ENCODE results near the gene GPR157. TPM values are rescaled to one million over a fixed set of nuclear protein-coding genes. Genes with fewer than 3 reads are reported as not detected.

Gene GPR157
- total and polyA plus RNA-seq, 2 of the 13 experiments (the other 11 are each of a cell fraction or from before 2014, with no cell fraction given) = 10.1 to 19.2 TPM

GRCh38 chr1:9100471-9101043 lies 28.3 kb downstream of the GPR157 start (continued):
- no peak for TF ChIP-seq MAFG (CRISPR knock-in tag; IDR thresholded peaks at IDR 0.05)
- TF ChIP-seq CENPBD1 (CRISPR knock-in tag; IDR thresholded peaks at IDR 0.05; ENCODE audit: borderline replicate concordance, low read depth) = no peak
- TF ChIP-seq ARID2 (CRISPR knock-in tag; IDR thresholded peaks at IDR 0.05; ENCODE audit: borderline replicate concordance) = 0 out of 2 replicates have a peak, but pooled peaks have one; percentile 40
- no peak for TF ChIP-seq FIP1L1 (IDR thresholded peaks at IDR 0.05; ENCODE audit: borderline replicate concordance, insufficient read depth, low read depth, low read length)
- no peak for TF ChIP-seq TGIF2 (CRISPR knock-in tag; IDR thresholded peaks at IDR 0.05)
- TF ChIP-seq ZMYM3 (CRISPR knock-in tag; IDR thresholded peaks at IDR 0.05) = peak; percentile 78
- 0 out of 2 replicates have a peak, but pooled peaks have one; percentile 31 for TF ChIP-seq NCOA2 (CRISPR knock-in tag; IDR thresholded peaks at IDR 0.05)
- TF ChIP-seq, protein P1, sequence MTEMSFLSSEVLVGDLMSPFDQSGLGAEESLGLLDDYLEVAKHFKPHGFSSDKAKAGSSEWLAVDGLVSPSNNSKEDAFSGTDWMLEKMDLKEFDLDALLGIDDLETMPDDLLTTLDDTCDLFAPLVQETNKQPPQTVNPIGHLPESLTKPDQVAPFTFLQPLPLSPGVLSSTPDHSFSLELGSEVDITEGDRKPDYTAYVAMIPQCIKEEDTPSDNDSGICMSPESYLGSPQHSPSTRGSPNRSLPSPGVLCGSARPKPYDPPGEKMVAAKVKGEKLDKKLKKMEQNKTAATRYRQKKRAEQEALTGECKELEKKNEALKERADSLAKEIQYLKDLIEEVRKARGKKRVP (CRISPR knock-in tag; IDR thresholded peaks at IDR 0.05) = peak in 1 of 2 experiments; percentile 68; a peak in 2 of 4 replicates
- no peak for TF ChIP-seq ZNF329 (CRISPR knock-in tag; IDR thresholded peaks at IDR 0.05; ENCODE audit: low read depth)
- TF ChIP-seq ZNF878 (CRISPR knock-in tag; IDR thresholded peaks at IDR 0.05) = no peak
- TF ChIP-seq ZC3H4 (CRISPR knock-in tag; IDR thresholded peaks at IDR 0.05; ENCODE audit: borderline replicate concordance) = no peak
- TF ChIP-seq, protein P2, sequence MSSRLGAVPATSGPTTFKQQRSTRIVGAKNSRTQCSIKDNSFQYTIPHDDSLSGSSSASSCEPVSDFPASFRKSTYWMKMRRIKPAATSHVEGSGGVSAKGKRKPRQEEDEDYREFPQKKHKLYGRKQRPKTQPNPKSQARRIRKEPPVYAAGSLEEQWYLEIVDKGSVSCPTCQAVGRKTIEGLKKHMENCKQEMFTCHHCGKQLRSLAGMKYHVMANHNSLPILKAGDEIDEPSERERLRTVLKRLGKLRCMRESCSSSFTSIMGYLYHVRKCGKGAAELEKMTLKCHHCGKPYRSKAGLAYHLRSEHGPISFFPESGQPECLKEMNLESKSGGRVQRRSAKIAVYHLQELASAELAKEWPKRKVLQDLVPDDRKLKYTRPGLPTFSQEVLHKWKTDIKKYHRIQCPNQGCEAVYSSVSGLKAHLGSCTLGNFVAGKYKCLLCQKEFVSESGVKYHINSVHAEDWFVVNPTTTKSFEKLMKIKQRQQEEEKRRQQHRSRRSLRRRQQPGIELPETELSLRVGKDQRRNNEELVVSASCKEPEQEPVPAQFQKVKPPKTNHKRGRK (CRISPR knock-in tag; IDR thresholded peaks at IDR 0.05) = no peak
- TF ChIP-seq, protein P3, sequence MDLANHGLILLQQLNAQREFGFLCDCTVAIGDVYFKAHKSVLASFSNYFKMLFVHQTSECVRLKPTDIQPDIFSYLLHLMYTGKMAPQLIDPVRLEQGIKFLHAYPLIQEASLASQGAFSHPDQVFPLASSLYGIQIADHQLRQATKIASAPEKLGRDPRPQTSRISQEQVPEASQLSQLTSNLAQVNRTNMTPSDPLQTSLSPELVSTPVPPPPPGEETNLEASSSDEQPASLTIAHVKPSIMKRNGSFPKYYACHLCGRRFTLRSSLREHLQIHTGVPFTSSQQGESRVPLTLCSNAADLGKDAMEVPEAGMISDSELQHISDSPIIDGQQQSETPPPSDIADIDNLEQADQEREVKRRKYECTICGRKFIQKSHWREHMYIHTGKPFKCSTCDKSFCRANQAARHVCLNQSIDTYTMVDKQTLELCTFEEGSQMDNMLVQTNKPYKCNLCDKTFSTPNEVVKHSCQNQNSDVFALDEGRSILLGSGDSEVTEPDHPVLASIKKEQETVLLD (CRISPR knock-in tag; IDR thresholded peaks at IDR 0.05; ENCODE audit: low read depth) = no peak
- TF ChIP-seq ONECUT2 (CRISPR knock-in tag; IDR thresholded peaks at IDR 0.05) = no peak
- 0 out of 2 replicates have a peak, but pooled peaks have one; percentile 44 for TF ChIP-seq SMAD3 (CRISPR knock-in tag; IDR thresholded peaks at IDR 0.05)
- no peak for TF ChIP-seq ZNF605 (CRISPR knock-in tag; IDR thresholded peaks at IDR 0.05)
- TF ChIP-seq ZBTB14 (CRISPR knock-in tag; IDR thresholded peaks at IDR 0.05) = no peak
- no peak for TF ChIP-seq ZNF34 (CRISPR knock-in tag; IDR thresholded peaks at IDR 0.05; ENCODE audit: borderline replicate concordance)
- no peak for TF ChIP-seq RFX5 (IDR thresholded peaks at IDR 0.05; ENCODE audit: low read depth, low read length)
- TF ChIP-seq ZSCAN30 (CRISPR knock-in tag; IDR thresholded peaks at IDR 0.05) = no peak
- no peak for TF ChIP-seq ZFP36 (IDR thresholded peaks at IDR 0.05; ENCODE audit: borderline replicate concordance, low read depth, low read length, partially characterized antibody)
- no peak for TF ChIP-seq DRAP1 (CRISPR knock-in tag; IDR thresholded peaks at IDR 0.05)
- TF ChIP-seq, protein P4, sequence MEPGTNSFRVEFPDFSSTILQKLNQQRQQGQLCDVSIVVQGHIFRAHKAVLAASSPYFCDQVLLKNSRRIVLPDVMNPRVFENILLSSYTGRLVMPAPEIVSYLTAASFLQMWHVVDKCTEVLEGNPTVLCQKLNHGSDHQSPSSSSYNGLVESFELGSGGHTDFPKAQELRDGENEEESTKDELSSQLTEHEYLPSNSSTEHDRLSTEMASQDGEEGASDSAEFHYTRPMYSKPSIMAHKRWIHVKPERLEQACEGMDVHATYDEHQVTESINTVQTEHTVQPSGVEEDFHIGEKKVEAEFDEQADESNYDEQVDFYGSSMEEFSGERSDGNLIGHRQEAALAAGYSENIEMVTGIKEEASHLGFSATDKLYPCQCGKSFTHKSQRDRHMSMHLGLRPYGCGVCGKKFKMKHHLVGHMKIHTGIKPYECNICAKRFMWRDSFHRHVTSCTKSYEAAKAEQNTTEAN (CRISPR knock-in tag; conservative IDR thresholded peaks at IDR 0.05) = no peak

Data from HepG2 (cell line).